Breast epithelium (tissue), 3 donors: Measurements from ENCODE around the gene PLD3.

Source experiments
- POLR2A ChIP-seq: fragments of 450-650 bp; IDR thresholded peaks from one replicate; pipeline ENCODE4 v1.6.1; 2016; ENCODE audit warnings: antibody characterized with exemption, mild to moderate bottlenecking, moderate library complexity
- POLR2AphosphoS5 ChIP-seq, 3 donors: sonication (generic); formaldehyde crosslinking; IDR thresholded peaks; one replicate each; pipeline ENCODE4 v1.6.1; 2017; ENCODE audit warnings: antibody characterized with exemption in 3 of 3
- TF ChIP-seq, protein P1 (sequence below), 3 donors: fragments of 450-650 bp; IDR thresholded peaks; one replicate each; pipeline ENCODE4 v1.5.1; 2016 to 2017; ENCODE audit warnings: antibody characterized with exemption in 3 of 3, mild to moderate bottlenecking in 3 of 3, moderate library complexity in 3 of 3

DNA sequence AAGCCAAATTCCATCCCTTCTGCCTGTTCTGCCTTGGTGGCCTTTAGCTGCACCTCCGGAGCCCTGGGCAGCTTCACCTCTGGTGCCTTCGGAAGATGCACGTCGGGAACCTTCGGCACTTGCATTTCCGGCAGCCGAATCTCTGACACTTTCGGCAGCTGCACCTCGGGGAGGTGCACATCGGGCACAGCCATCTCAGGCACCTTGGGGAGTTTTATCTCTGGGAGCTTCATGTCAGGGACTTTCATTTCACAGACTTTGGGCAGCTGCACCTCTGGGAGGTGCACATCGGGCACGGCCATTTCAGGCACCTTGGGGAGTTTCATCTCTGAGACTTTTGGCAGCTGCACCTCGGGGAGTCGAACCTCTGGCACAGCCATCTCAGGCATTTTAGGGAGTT, 47.5 kb downstream of the PLD3 start:
- TF ChIP-seq, protein P1, sequence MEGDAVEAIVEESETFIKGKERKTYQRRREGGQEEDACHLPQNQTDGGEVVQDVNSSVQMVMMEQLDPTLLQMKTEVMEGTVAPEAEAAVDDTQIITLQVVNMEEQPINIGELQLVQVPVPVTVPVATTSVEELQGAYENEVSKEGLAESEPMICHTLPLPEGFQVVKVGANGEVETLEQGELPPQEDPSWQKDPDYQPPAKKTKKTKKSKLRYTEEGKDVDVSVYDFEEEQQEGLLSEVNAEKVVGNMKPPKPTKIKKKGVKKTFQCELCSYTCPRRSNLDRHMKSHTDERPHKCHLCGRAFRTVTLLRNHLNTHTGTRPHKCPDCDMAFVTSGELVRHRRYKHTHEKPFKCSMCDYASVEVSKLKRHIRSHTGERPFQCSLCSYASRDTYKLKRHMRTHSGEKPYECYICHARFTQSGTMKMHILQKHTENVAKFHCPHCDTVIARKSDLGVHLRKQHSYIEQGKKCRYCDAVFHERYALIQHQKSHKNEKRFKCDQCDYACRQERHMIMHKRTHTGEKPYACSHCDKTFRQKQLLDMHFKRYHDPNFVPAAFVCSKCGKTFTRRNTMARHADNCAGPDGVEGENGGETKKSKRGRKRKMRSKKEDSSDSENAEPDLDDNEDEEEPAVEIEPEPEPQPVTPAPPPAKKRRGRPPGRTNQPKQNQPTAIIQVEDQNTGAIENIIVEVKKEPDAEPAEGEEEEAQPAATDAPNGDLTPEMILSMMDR (IDR thresholded peaks at IDR 0.05) = no peak
- TF ChIP-seq POLR2A (no peak), POLR2AphosphoS5 (IDR thresholded peaks at IDR 0.05) (no peak)
